H1 (cell line): ENCODE measurements around the gene RTN3. TPM values are rescaled to one million over a fixed set of nuclear protein-coding genes. Genes with fewer than 3 reads are reported as not detected.

Source experiments
- CTCF ChIA-PET: fragments of 300-600 bp; sonication (Branson Sonifier 250); formaldehyde crosslinking; loops from one replicate; lab custom pipeline; 2021; ENCODE audit not compliant: partially characterized antibody; lab: Charles Lee
- POLR2A ChIA-PET: fragments of 300-600 bp; sonication (Branson Sonifier 250); formaldehyde crosslinking; loops from one replicate; lab custom pipeline; 2021; ENCODE audit warnings: inconsistent platforms; ENCODE audit not compliant: partially characterized antibody; lab: Charles Lee
- DNase-seq, 2 experiments: peaks; one replicate each; pipeline versions ENCODE4 v3.0.0 to v3.0.0-alpha.2; 2010 to 2022; ENCODE audit warnings: low spot score in 2 of 2, low read depth in 1 of 2, mixed read lengths in 1 of 2
- FAIRE-seq: peaks from 2 replicates; lab custom pipeline; 2011; peaks lifted over from hg19 to GRCh38; lab: Jason Lieb, UNC
- H2AFZ ChIP-seq: 2 replicates; pipeline ENCODE4 v1.8.1; 2012; ENCODE audit warnings: low read length, inconsistent platforms
- H2AK5ac ChIP-seq: 2 replicates; pipeline ENCODE4 v1.6.1; 2013; ENCODE audit warnings: low read depth, low read length
- H2BK120ac ChIP-seq: replicated peaks from 2 replicates; pipeline ENCODE3; 2013; ENCODE audit warnings: low read depth, low read length, inconsistent platforms
- H2BK12ac ChIP-seq: 2 replicates; pipeline ENCODE4 v1.6.1; 2013; ENCODE audit warnings: low read depth, low read length
- H2BK15ac ChIP-seq: 2 replicates; pipeline ENCODE4 v1.6.1; 2013; ENCODE audit warnings: low read length
- H2BK20ac ChIP-seq: 2 replicates; pipeline ENCODE4 v1.6.1; 2013; ENCODE audit warnings: low read length
- H2BK5ac ChIP-seq: 2 replicates; pipeline ENCODE4 v1.6.1; 2013; ENCODE audit warnings: low read depth, low read length
- H3K14ac ChIP-seq: 2 replicates; pipeline ENCODE4 v1.6.1; 2013; ENCODE audit warnings: inconsistent platforms; ENCODE audit not compliant: insufficient read length
- H3K18ac ChIP-seq: 2 replicates; pipeline ENCODE4 v1.6.1; 2013; ENCODE audit warnings: low read length; ENCODE audit errors: extremely low read depth
- H3K23ac ChIP-seq: 2 replicates; pipeline ENCODE4 v1.6.1; 2013; ENCODE audit warnings: inconsistent platforms; ENCODE audit not compliant: insufficient read length
- H3K23me2 ChIP-seq: 2 replicates; pipeline ENCODE4 v1.6.1; 2013; ENCODE audit warnings: low read depth, low read length
- H3K27ac ChIP-seq: 2 replicates; pipeline ENCODE4 v1.6.1; 2011; ENCODE audit warnings: low read depth, low read length, inconsistent platforms
- H3K27me3 ChIP-seq, 4 experiments: replicated peaks in 1 of 4; 1 replicate in 1 of 4; 2 replicates in 3 of 4; pipeline versions ENCODE4 v1.6.1 to v1.8.1; 2011 to 2013; ENCODE audit warnings: low read length in 3 of 4, mild to moderate bottlenecking in 3 of 4, inconsistent platforms in 2 of 4, mixed read lengths in 2 of 4, moderate library complexity in 1 of 4; ENCODE audit not compliant: control insufficient read depth in 3 of 4, insufficient read depth in 3 of 4; ENCODE audit errors: extremely low read depth in 1 of 4
- H3K36me3 ChIP-seq, 4 experiments: 2 replicates each; pipeline versions ENCODE4 v1.6.1 to v1.8.1; 2011 to 2013; ENCODE audit warnings: mild to moderate bottlenecking in 4 of 4, low read length in 3 of 4, moderate library complexity in 2 of 4, control low read depth in 1 of 4, inconsistent platforms in 1 of 4; ENCODE audit not compliant: insufficient read depth in 4 of 4, control insufficient read depth in 2 of 4
- H3K4ac ChIP-seq: replicated peaks from 2 replicates; pipeline ENCODE3; 2013; ENCODE audit warnings: low read length, low read depth, mixed read lengths, inconsistent platforms; ENCODE audit not compliant: insufficient read length
- H3K4me1 ChIP-seq, 4 experiments: replicated peaks in 1 of 4; 1 replicate in 1 of 4; 2 replicates in 3 of 4; pipeline versions ENCODE4 v1.6.1 to v1.8.1; 2011 to 2013; ENCODE audit warnings: low read length in 3 of 4, inconsistent platforms in 2 of 4, mixed read lengths in 1 of 4; ENCODE audit not compliant: insufficient read depth in 4 of 4, control insufficient read depth in 3 of 4
- H3K4me2 ChIP-seq, 2 experiments: 2 replicates each; pipeline versions ENCODE4 v1.6.1 to v1.8.1; 2011 to 2013; ENCODE audit warnings: low read depth in 2 of 2, low read length in 2 of 2, control low read depth in 1 of 2, inconsistent platforms in 1 of 2, mild to moderate bottlenecking in 1 of 2; ENCODE audit not compliant: insufficient read depth in 1 of 2
- H3K4me3 ChIP-seq, 4 experiments: fragments of 200-600, 300-600 bp in 1 of 4; sonication (generic), shearing (Covaris generic), sonication (Bioruptor Twin) in 1 of 4; 2 replicates each; pipeline versions ENCODE4 v1.5.1 to v1.8.1; 2011 to 2016; ENCODE audit warnings: low read length in 4 of 4, low read depth in 3 of 4, control low read depth in 2 of 4, inconsistent platforms in 2 of 4, mild to moderate bottlenecking in 2 of 4, mixed read lengths in 1 of 4, moderate library complexity in 1 of 4; ENCODE audit not compliant: insufficient read depth in 2 of 4; ENCODE audit errors: extremely low read depth in 1 of 4
- H3K56ac ChIP-seq: replicated peaks from 2 replicates; pipeline ENCODE3; 2013; ENCODE audit warnings: low read depth, mild to moderate bottlenecking, mixed read lengths, low read length, inconsistent platforms; ENCODE audit not compliant: insufficient read length
- H3K79me1 ChIP-seq: 2 replicates; pipeline ENCODE4 v1.6.1; 2013; ENCODE audit warnings: low read depth, low read length, control low read depth
- H3K79me2 ChIP-seq, 2 experiments: 2 replicates each; pipeline versions ENCODE4 v1.6.1 to v1.8.1; 2012 to 2013; ENCODE audit warnings: low read length in 2 of 2, mild to moderate bottlenecking in 2 of 2, inconsistent platforms in 1 of 2; ENCODE audit not compliant: insufficient read depth in 2 of 2, control insufficient read depth in 1 of 2
- H3K9ac ChIP-seq, 4 experiments: replicated peaks in 1 of 4; 1 replicate in 1 of 4; 2 replicates in 3 of 4; pipeline versions ENCODE4 v1.6.1 to v1.8.1; 2011 to 2013; ENCODE audit warnings: low read depth in 3 of 4, low read length in 3 of 4, control low read depth in 2 of 4, mild to moderate bottlenecking in 2 of 4, moderate library complexity in 2 of 4, inconsistent platforms in 1 of 4; ENCODE audit errors: extremely low read depth in 1 of 4
- H3K9me3 ChIP-seq, 2 experiments: 2 replicates each; pipeline versions ENCODE4 v1.6.1 to v1.8.1; 2012 to 2013; ENCODE audit warnings: mild to moderate bottlenecking in 2 of 2, moderate library complexity in 2 of 2, control low read depth in 1 of 2, inconsistent platforms in 1 of 2, low read depth in 1 of 2, low read length in 1 of 2, mixed read lengths in 1 of 2; ENCODE audit not compliant: insufficient read depth in 2 of 2
- H4K20me1 ChIP-seq, 2 experiments: replicated peaks in 1 of 2; 2 replicates each; pipeline versions ENCODE3 to v1.8.1; 2011 to 2013; ENCODE audit warnings: inconsistent platforms in 2 of 2, low read length in 2 of 2, mild to moderate bottlenecking in 1 of 2; ENCODE audit not compliant: insufficient read depth in 2 of 2, control insufficient read depth in 1 of 2
- H4K5ac ChIP-seq: 2 replicates; pipeline ENCODE4 v1.6.1; 2013; ENCODE audit warnings: low read length, low read depth, mixed read lengths, inconsistent platforms; ENCODE audit not compliant: insufficient read length
- H4K8ac ChIP-seq: 2 replicates; pipeline ENCODE4 v1.8.0; 2013; ENCODE audit warnings: mild to moderate bottlenecking, moderate library complexity, low read length, inconsistent platforms; ENCODE audit not compliant: insufficient read depth; ENCODE audit errors: extremely low read depth
- H4K91ac ChIP-seq: replicated peaks from 2 replicates; pipeline ENCODE3; 2013; ENCODE audit warnings: low read length, mixed read lengths, inconsistent platforms; ENCODE audit not compliant: insufficient read length
- CHD2 ChIP-seq: IDR thresholded peaks from 2 replicates; pipeline ENCODE4 v1.6.1; 2012; ENCODE audit warnings: low read length, improper control_type of control experiment
- JUN ChIP-seq: IDR thresholded peaks from 2 replicates; pipeline ENCODE4 v1.6.1; 2011; ENCODE audit warnings: low read depth, mild to moderate bottlenecking, improper control_type of control experiment, low read length
- SIN3A ChIP-seq, 2 experiments: IDR thresholded peaks in 1 of 2; conservative IDR thresholded peaks in 1 of 2; 2 replicates each; pipeline ENCODE4 v1.6.1; 2011 to 2012; ENCODE audit warnings: low read length in 2 of 2, improper control_type of control experiment in 1 of 2, low read depth in 1 of 2, mild to moderate bottlenecking in 1 of 2
- TAF7 ChIP-seq: optimal IDR thresholded peaks from 2 replicates; pipeline ENCODE3; 2011; ENCODE audit warnings: low read depth, mild to moderate bottlenecking, inconsistent platforms, low read length, moderate library complexity, borderline replicate concordance
- TBP ChIP-seq: IDR thresholded peaks from 2 replicates; pipeline ENCODE4 v1.6.1; 2011; ENCODE audit warnings: low read depth, low read length, improper control_type of control experiment
- TEAD4 ChIP-seq: IDR thresholded peaks from 2 replicates; pipeline ENCODE4 v1.6.1; 2012; ENCODE audit warnings: low read depth, low read length, inconsistent platforms, mixed read lengths
- WGBS, 2 experiments: shearing (Covaris generic) in 1 of 2; methylation state at CpG; one replicate each; pipeline versions ENCODE4 v1.1.6 to v1.1.7; 2013 to 2015; ENCODE audit warnings: low lambda C conversion rate in 2 of 2, mixed read lengths in 2 of 2, inconsistent platforms in 1 of 2, low coverage in 1 of 2, missing lambda C conversion rate in 1 of 2; ENCODE audit not compliant: insufficient replicate concordance in 2 of 2, insufficient coverage in 1 of 2, insufficient read length in 1 of 2; ENCODE audit errors: extremely low coverage in 1 of 2, missing lambda C conversion rate in 1 of 2; 5-methylcytosine and 5-hydroxymethylcytosine counted together
- polyA plus RNA-seq, 7 experiments: library from polyadenylated mRNA; depleted of rRNA in 3 of 7; stranded (reverse) in 5 of 7; unstranded in 2 of 7; fragments of >200 nt in 5 of 7; fragments of 200-250 nt in 2 of 7; gene quantifications; 1 replicate in 5 of 7; 2 replicates in 1 of 7; 4 replicates in 1 of 7; pipeline versions ENCODE4 v1.2.1 to v1.2.3, GENCODE V29; 2011 to 2013; ENCODE audit warnings: missing spikeins in 2 of 7, mixed read lengths in 2 of 7
- total RNA-seq: library from RNA; stranded (reverse); fragmentation: NEBNext Ultra II Directional; extraction: Animal tissue kit (Norgen Biotek cat#: 25700); gene quantifications from 2 replicates; pipeline ENCODE4 v1.2.1, GENCODE V29; 2021
- TF ChIP-seq, protein P1 (sequence below): IDR thresholded peaks from 2 replicates; pipeline ENCODE4 v1.6.1; 2012; ENCODE audit warnings: inconsistent platforms

The RTN3 gene
- total and polyA plus RNA-seq, 2 of the 8 experiments (the other 6 are each of a cell fraction or from before 2014, with no cell fraction given), result 160 to 203 TPM

- no peak for FAIRE-seq
- WGBS, 2 experiments, result 100% methylated on average over 14 of the region's 16 CpGs; no CpG with 5 or more reads in 1 of the 2 experiments
- H3K36me3 ChIP-seq, result no peaks in the 10 kb centered on the region
- no peak overlapping the region for H3K4me3 ChIP-seq
- H3K27me3 ChIP-seq, result peaks cover 0 to 5% (median 0%) of the 10 kb centered on the region in 4 experiments; a peak in 2 of 7 replicates
- no peak overlapping the region for H2AFZ ChIP-seq
- peaks cover 0 to 32% of the 10 kb centered on the region in 2 experiments; a peak in 3 of 4 replicates for H3K79me2 ChIP-seq
- H3K9ac ChIP-seq, result no peak overlapping the region
- 0 out of 2 replicates have a peak overlapping the region, but pooled peaks have one; percentile 36 for H4K8ac ChIP-seq
- H3K9me3 ChIP-seq, result peaks cover 0 to 4% of the 10 kb centered on the region in 2 experiments; a peak in 1 of 4 replicates
- peaks cover 3% of the 10 kb centered on the region; the same call in 1 of the 2 replicates for H3K79me1 ChIP-seq
- no peak overlapping the region for H2BK5ac ChIP-seq
- H3K23me2 ChIP-seq, result no peaks in the 10 kb centered on the region; the same call in 1 of the 2 replicates
- H2BK20ac ChIP-seq, result no peak overlapping the region
- TF ChIP-seq TBP, result no peak
- TF ChIP-seq JUN, result no peak
- TF ChIP-seq SIN3A (conservative IDR thresholded peaks at IDR 0.05 in 1 of 2, IDR thresholded peaks at IDR 0.05 in 1 of 2; ENCODE audit: low read depth in 1 of 2, low read length in 2 of 2), result no peak
- TF ChIP-seq TEAD4, result no peak
- TF ChIP-seq, protein P1, sequence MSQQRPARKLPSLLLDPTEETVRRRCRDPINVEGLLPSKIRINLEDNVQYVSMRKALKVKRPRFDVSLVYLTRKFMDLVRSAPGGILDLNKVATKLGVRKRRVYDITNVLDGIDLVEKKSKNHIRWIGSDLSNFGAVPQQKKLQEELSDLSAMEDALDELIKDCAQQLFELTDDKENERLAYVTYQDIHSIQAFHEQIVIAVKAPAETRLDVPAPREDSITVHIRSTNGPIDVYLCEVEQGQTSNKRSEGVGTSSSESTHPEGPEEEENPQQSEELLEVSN, result no peak
- TF ChIP-seq TAF7, result no peak
- TF ChIP-seq CHD2, result no peak
- no peak overlapping the region for H2BK120ac ChIP-seq
- peaks cover 0 to 8% (median 2%) of the 10 kb centered on the region in 4 experiments; a peak in 2 of 7 replicates for H3K4me1 ChIP-seq
- H3K23ac ChIP-seq, result no peak overlapping the region
- DNase-seq, result no peak
- no peak overlapping the region for H3K56ac ChIP-seq
- no peak overlapping the region for H2BK15ac ChIP-seq
- H2AK5ac ChIP-seq, result no peak overlapping the region
- H3K18ac ChIP-seq, result no peak overlapping the region
- no peaks in the 10 kb centered on the region for H4K20me1 ChIP-seq
- peak overlapping the region in 1 of 2 experiments; percentile 65; a peak in 1 of 4 replicates for H3K4me2 ChIP-seq
- peak overlapping the region; percentile 7 for H4K5ac ChIP-seq
- H2BK12ac ChIP-seq, result no peak overlapping the region
- H3K27ac ChIP-seq, result no peak overlapping the region
- H3K4ac ChIP-seq, result no peak overlapping the region
- ChIA-PET POLR2A (interaction anchor here (0.8 to 6.0 kb wide), 7 partner anchors 9 to 142 kb away, joined by 3 to 58 read pairs (median 4); partner anchors contain the start of gene RTN3), CTCF (interaction anchor here (0.8 to 1.9 kb wide), 2 partner anchors 10 to 15 kb away, joined by 4 read pairs; partner anchors contain the start of gene RTN3)
- no peak overlapping the region for H4K91ac ChIP-seq
- no peak overlapping the region for H3K14ac ChIP-seq
These were observed 9.2 kb upstream of the RTN3 start for GRCh38 chr11:63672156-63672463.
